Natural killer cell treated with Interleukin-12 subunit alpha and Interleukin-12 subunit beta and Interleukin-15 and Interleukin-18, amount 100 ng/mL, for 72 hours (primary cell): ENCODE results near the gene OSTN. TPM values are rescaled to one million over a fixed set of nuclear protein-coding genes. Genes with fewer than 3 reads are reported as not detected.
"Not testable (repeated sequence)": the region's sequence is repeated elsewhere in the genome, so short reads cannot be mapped to it uniquely, and the experiment has no call there.

Experiments
- ATAC-seq, 2 donors: fragments of 150-1000 bp; cut with Tn5 transposase in 1 of 2; sonication (Bioruptor Pico), chemical (Tn5 transposase) in 1 of 2; 2 replicates each; pipeline ENCODE4 v1.10.0; 2021
- DNase-seq: peaks from one replicate; pipeline ENCODE4 v3.0.0; 2022; ENCODE audit warnings: low spot score
- H3K27ac Mint-ChIP-seq, 2 donors: 1 replicate in 1 of 2; 2 replicates in 1 of 2; pipeline ENCODE4 v1.8.0; 2022; ENCODE audit warnings: mixed read lengths in 2 of 2, mild to moderate bottlenecking in 1 of 2, moderate library complexity in 1 of 2
- H3K27me3 Mint-ChIP-seq, 2 donors: 1 replicate in 1 of 2; 2 replicates in 1 of 2; pipeline ENCODE4 v1.8.0; 2022; ENCODE audit warnings: mixed read lengths in 2 of 2
- H3K36me3 Mint-ChIP-seq: one replicate; pipeline ENCODE4 v1.8.0; 2022; ENCODE audit warnings: mixed read lengths
- H3K4me1 Mint-ChIP-seq, 2 donors: 1 replicate in 1 of 2; 2 replicates in 1 of 2; pipeline ENCODE4 v1.8.0; 2022; ENCODE audit warnings: low read depth in 2 of 2, mixed read lengths in 2 of 2, mild to moderate bottlenecking in 1 of 2
- H3K4me3 Mint-ChIP-seq: one replicate; pipeline ENCODE4 v1.8.0; 2022; ENCODE audit warnings: mixed read lengths
- H3K9me3 Mint-ChIP-seq: 2 replicates; pipeline ENCODE4 v1.8.0; 2022; ENCODE audit warnings: mixed read lengths
- total RNA-seq, 2 donors: library from RNA; stranded (reverse); gene quantifications; one replicate each; pipeline ENCODE4 v1.2.3, GENCODE V29; 2022

The OSTN gene
- total RNA-seq, 2 donors from 2014 or later, result not detected

DNA sequence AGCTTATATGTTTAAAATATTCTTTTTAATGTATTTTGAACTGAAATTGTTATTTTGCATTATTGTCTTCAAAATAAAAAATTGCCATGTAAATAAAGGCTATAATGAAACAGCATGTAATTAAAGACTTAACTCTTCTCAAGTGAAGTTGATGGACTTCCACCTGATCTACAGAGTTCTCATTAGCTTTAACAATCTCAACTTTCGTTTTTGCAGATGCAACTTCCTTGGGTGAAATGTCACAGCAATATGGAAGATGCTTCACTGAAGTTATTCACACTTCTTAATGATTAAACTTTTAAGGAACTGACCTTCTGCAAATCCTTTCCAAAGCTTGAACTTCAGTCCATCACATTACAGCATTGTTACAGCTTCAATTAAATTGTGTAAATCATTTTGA lies 63.6 kb downstream of the OSTN start:
- Mint-ChIP-seq H3K36me3 (no peaks in the 10 kb centered on the region), H3K27me3 (peaks cover 0 to 2% of the 10 kb centered on the region in 2 donors), H3K27ac (no peak overlapping the region), H3K9me3 (peaks cover 7% of the 10 kb centered on the region), H3K4me3 (no peak overlapping the region), H3K4me1 (peaks cover 0 to 3% of the 10 kb centered on the region in 2 donors)
- ATAC-seq, result no peak
- no peak for DNase-seq

DNA sequence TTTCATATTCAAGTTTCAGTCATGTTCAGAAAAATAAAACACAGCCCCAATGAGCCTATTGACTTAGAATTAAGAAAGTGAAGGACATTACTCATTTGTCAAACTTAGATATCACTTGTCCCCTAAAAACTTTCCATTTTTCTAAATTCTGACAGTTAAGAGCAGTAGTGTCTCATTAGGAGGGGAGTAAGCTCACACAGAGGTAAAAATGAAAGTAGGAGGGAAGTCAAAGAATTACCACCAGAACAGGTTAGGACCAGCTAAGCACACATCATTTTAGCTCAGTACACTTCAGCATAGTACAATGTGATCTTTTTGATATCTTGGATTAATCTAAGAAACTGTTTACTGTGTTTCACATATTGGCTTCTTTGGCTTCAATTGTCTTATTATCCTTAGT lies 64.3 kb downstream of the OSTN start:
- H3K4me3 Mint-ChIP-seq, result no peak overlapping the region

DNA sequence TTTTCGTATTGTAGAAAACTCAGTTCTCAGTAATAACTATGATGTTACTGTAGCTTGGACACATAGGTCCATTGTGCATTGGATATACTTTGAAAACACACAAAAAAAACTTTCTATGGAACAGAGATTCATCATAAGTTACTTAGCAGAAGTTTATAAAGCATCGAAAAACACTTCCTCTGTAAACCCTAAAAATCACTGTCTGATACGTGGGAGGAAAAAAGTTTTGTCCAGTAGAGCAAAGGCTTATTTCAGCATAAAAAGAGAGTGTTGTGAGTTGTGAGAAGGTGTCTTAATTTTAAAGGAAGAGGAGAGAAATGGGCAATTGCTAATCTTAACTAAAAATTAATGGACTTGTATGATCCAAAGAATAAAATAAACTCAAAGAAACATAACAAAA lies 64.8 kb downstream of the OSTN start:
- H3K27me3 Mint-ChIP-seq, result peaks cover 0 to 2% of the 10 kb centered on the region in 2 donors
- H3K4me1 Mint-ChIP-seq, result peaks cover 0 to 3% of the 10 kb centered on the region in 2 donors
- no peak for ATAC-seq
- H3K4me3 Mint-ChIP-seq, result no peak overlapping the region
- no peak overlapping the region for H3K27ac Mint-ChIP-seq
- no peaks in the 10 kb centered on the region for H3K36me3 Mint-ChIP-seq
- peaks cover 7% of the 10 kb centered on the region for H3K9me3 Mint-ChIP-seq
- DNase-seq, result no peak

More for the DNA sequence above, 64.3 kb downstream of the OSTN start:
- Mint-ChIP-seq H3K27me3 (peaks cover 0 to 2% of the 10 kb centered on the region in 2 donors), H3K4me1 (peaks cover 0 to 3% of the 10 kb centered on the region in 2 donors), H3K36me3 (no peaks in the 10 kb centered on the region), H3K27ac (no peak overlapping the region), H3K9me3 (peaks cover 7% of the 10 kb centered on the region)
- ATAC-seq (peak in 1 of 2 donors; percentile 51), DNase-seq (no peak)

DNA sequence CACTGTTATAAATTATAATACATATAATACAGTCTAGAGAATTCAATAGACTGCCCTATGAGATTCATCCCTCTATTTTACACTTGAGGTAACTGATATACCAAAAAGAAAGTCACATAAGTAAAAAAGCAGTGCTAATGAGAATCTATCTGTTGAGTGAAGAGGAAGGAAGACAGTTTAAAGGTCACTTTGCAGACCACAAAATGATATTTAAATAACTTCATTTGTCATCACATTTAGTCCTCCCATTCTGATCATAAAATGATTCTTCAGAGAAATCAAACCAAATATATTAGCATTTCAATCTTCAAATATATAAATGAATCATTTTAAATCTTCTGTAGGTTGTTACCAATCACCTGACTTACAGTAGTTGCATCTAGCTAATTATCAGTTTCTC lies 69.7 kb downstream of the OSTN start:
- no peak overlapping the region for H3K27ac Mint-ChIP-seq
- H3K4me1 Mint-ChIP-seq, result peaks cover 0 to 2% of the 10 kb centered on the region in 2 donors
- peaks cover 2 to 8% of the 10 kb centered on the region in 2 donors for H3K27me3 Mint-ChIP-seq
- no peak for DNase-seq
- H3K4me3 Mint-ChIP-seq, result no peak overlapping the region
- ATAC-seq, result no peak
- no peaks in the 10 kb centered on the region for H3K36me3 Mint-ChIP-seq
- H3K9me3 Mint-ChIP-seq, result peaks cover 7% of the 10 kb centered on the region

DNA sequence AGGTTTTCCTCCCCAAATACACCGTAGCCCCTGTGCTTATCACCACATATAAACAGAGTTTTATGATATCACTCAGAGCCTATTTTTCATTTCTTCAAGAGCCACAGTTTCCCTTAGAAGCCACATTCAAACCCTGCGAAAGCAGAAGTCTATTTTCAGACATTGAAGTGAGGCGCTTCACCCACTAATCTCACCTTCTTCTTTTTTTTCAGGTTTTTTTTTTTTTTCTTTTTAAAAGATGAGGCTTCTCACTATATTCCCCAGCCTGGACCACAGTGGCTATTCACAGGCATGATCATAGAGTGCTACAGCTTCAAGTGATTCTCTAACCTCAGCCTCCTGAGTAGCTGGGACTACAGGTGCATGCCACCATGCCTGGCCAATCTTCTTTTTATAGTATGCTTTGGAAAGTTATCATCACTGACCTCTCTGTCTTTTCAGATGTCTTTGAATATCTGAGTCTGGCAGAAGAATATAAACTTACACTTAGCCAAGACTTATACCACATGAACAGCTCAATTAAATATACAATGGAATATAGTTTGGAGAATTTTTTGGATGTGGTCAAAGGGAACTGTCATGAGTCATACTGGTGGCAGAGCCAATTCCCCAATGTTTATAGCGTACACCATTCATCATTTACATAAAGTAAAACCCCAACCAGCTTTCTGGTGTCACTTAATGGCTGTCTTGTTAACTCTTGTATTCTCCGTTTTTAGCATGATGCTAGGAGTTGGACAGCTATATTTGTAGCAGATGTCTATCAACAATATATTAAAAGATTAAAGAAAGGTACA lies 70.4 kb downstream of the OSTN start:
- Mint-ChIP-seq H3K9me3 (peaks cover 4% of the 10 kb centered on the region), H3K27me3 (peaks cover 0 to 8% of the 10 kb centered on the region in 2 donors), H3K27ac (no peak overlapping the region), H3K4me3 (no peak overlapping the region), H3K4me1 (no peaks in the 10 kb centered on the region), H3K36me3 (no peaks in the 10 kb centered on the region)
- DNase-seq (no peak), ATAC-seq (no peak)

DNA sequence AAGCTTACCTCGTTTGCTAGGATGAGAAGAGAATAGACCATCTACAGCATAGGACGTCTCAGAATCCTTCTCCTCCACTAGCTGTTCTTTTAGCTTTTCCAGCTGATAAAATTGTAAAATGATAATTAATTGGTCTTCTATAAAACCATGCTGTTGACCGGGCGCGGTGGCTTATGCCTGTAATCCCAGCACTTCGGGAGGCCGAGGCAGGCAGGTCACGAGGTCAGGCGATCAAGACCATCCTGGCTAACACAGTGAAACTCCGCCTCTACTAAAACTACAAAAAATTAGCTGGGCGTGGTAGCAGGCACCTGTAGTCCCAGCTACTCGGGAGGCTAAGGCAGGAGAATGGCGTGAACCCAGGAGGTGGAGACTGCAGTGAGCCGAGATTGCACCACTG lies 76.2 kb downstream of the OSTN start:
- not testable (repeated sequence) for H3K4me3 Mint-ChIP-seq, H3K9me3 Mint-ChIP-seq, H3K4me1 Mint-ChIP-seq, H3K36me3 Mint-ChIP-seq, H3K27me3 Mint-ChIP-seq, ATAC-seq, DNase-seq, H3K27ac Mint-ChIP-seq

DNA sequence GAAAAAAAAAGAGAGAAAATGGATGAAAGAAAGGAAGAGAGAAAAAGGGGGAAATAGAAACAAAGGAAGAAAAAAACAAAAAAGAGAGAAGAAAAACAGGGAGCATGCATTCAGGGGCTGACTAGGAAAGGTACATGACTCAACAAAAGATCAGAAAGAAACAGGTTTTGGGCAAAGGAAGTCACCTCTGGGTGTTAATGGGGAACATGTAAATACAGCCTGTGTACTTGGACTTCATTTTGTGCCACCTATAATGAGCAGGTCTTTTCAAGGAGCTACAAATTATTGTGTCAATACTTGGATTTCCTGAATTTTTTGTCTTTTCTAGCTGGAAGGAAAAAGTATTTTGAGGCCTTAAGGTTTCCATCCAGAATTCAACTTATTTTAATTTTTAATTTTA lies 76.7 kb downstream of the OSTN start:
- peaks cover 0 to 8% of the 10 kb centered on the region in 2 donors for H3K27me3 Mint-ChIP-seq
- H3K4me3 Mint-ChIP-seq, result no peak overlapping the region
- H3K9me3 Mint-ChIP-seq, result no peaks in the 10 kb centered on the region
- DNase-seq (no peak), ATAC-seq (no peak)
- no peak overlapping the region for H3K27ac Mint-ChIP-seq
- H3K36me3 Mint-ChIP-seq, result no peaks in the 10 kb centered on the region
- H3K4me1 Mint-ChIP-seq, result no peaks in the 10 kb centered on the region

DNA sequence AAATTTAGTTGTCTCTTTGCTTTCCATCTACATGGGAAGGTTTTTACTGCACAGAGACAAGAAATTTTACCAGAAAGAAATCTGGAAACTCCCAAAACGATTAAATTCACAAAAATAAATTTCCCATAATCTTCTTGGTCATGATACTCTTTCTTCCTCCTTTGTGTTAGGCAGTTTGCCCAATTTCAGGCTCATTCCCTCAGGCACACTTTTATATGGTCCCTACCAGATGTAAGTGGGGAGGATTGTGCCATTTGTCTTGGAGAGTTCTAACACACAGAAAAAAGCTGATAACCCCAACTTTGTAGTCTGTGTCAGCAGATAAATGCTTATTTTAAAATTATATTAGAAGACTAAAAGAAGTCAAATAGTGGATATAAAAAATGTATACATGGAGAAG lies 81.1 kb downstream of the OSTN start:
- H3K9me3 Mint-ChIP-seq, result no peaks in the 10 kb centered on the region
- no peaks in the 10 kb centered on the region for H3K36me3 Mint-ChIP-seq
- ATAC-seq (no peak), DNase-seq (no peak)
- peaks cover 0 to 6% of the 10 kb centered on the region in 2 donors for H3K4me1 Mint-ChIP-seq
- no peak overlapping the region for H3K4me3 Mint-ChIP-seq
- no peak overlapping the region for H3K27ac Mint-ChIP-seq
- peaks cover 0 to 6% of the 10 kb centered on the region in 2 donors for H3K27me3 Mint-ChIP-seq

DNA sequence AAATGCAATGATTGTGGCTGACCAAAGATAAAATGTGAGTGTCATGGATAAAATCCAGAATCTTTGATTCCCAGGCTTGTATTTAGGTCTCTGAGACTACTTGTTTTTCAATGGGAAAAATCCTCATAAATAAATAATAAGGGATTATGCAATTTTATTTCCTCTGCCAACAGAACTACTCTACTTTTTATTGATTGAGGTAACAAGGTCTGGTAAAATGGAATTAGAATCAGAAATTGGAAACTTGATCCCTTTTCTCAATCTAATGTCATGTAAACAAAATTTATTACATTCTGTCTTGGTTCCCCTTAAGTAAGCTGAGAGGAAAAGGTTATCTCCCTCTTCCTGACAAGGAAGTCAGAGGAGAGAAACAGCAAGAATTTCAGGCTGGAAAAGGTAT lies 81.8 kb downstream of the OSTN start:
- H3K36me3 Mint-ChIP-seq, result no peaks in the 10 kb centered on the region
- ATAC-seq, result no peak
- no peak overlapping the region for H3K4me3 Mint-ChIP-seq
- H3K27ac Mint-ChIP-seq, result no peak overlapping the region
- no peaks in the 10 kb centered on the region for H3K9me3 Mint-ChIP-seq
- no peak for DNase-seq
- H3K27me3 Mint-ChIP-seq, result peaks cover 0 to 6% of the 10 kb centered on the region in 2 donors
- peaks cover 0 to 6% of the 10 kb centered on the region in 2 donors for H3K4me1 Mint-ChIP-seq

DNA sequence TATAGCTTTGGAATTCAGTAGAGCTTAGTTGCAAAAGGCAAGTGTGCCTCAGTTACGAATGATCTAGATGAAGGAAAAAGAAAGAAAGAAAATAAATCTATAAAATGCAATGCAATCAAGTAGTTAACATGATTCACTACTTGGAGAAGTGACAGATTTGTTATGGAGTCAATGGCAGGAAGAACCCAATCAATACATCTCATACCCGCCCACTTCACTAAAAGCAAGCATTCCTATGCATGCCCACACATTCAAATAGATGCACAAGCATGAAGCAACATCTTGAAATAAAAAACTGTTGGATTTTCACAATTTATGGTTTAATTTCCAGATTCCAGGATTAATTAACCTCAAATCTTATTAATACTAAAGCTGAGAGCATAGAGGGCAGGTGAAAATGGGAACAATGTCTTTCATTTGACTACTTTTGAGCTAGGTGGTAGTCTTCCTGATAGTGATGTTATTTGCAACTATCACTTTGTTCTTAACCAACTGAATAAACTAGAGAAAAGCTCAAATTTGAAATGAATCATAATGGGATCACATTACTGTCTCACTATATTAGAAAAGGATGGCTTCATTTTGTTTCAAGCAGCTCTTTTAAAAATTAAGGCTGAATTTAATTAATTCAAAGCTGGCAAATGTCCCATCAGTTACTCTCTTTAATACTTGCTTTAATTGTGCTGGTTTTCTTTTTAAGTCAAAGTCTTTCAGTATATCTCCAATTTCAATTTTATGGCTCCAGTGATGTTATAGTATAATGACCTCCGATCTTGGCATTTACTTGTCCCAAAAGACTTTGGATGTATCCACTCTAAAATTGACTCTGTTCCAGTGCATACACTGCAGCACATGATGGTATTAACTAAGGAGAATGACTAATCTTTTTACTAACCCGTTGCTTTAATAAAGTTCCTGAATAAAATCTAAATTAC lies 83.5 kb downstream of the OSTN start:
- peak overlapping the region; percentile 11 for H3K4me3 Mint-ChIP-seq
- DNase-seq (no peak), ATAC-seq (no peak)
- H3K27ac Mint-ChIP-seq, result no peak overlapping the region
- no peaks in the 10 kb centered on the region for H3K36me3 Mint-ChIP-seq
- H3K27me3 Mint-ChIP-seq, result peaks cover 0 to 13% of the 10 kb centered on the region in 2 donors
- peaks cover 0 to 6% of the 10 kb centered on the region in 2 donors for H3K4me1 Mint-ChIP-seq
- no peaks in the 10 kb centered on the region for H3K9me3 Mint-ChIP-seq

DNA sequence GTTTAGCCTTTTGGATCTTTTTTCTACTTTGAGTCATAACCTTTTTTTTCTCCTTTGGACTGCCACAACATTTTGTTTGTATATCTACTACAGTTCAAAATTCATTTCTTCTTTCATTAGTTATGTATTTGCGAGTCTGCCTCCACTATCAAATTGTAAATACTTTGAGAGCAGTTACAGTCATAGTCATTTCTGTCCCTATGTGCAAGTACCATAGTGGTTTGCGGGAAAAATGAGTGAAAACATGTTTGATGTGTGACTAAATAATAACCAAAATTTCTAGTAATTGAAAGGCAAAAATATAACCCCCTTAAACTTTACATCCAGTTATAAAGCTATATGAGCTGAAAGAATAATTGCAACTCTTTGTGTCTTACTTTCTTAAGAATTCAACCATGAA lies 84.4 kb downstream of the OSTN start:
- H3K27ac Mint-ChIP-seq, result no peak overlapping the region
- DNase-seq (no peak), ATAC-seq (no peak)
- no peaks in the 10 kb centered on the region for H3K9me3 Mint-ChIP-seq
- H3K36me3 Mint-ChIP-seq, result no peaks in the 10 kb centered on the region
- H3K27me3 Mint-ChIP-seq, result peaks cover 0 to 13% of the 10 kb centered on the region in 2 donors
- peak overlapping the region; percentile 11 for H3K4me3 Mint-ChIP-seq
- H3K4me1 Mint-ChIP-seq, result peaks cover 0 to 6% of the 10 kb centered on the region in 2 donors

DNA sequence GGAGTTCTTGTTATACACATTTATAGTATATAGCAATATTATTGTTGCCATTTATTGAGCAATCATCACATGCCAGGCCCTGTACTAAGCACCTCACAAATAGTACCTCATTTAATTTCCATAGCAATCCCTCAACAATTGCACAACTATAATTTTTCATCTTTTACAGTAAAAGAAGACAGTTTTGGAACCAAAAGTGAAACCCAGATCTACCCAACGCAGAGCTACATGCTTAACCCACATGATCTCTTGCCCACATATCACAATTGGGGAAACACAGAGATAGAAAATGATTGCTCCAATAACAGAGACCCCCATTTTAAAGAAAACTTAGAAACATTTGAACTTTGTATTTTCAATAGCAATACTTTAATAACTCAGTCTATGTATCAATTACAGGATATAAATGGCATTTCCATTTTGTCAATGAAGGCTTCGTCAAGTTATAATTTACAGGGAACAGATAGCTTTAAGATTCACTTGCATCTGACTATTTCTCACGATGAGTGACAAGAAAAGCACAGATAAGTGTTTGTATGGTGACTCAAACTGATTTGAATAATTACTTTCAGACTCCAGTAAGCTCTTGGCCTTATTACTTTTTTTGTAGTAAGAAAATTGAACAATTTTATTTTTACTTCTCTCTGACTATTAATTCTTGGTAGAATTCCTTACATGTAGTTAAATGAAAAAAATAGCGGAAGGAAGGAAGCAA lies 91.4 kb downstream of the OSTN start:
- Mint-ChIP-seq H3K27ac (peak overlapping the region in 1 of 2 donors; percentile 19), H3K4me3 (peak overlapping the region; percentile 34), H3K9me3 (no peaks in the 10 kb centered on the region), H3K27me3 (peaks cover 0 to 7% of the 10 kb centered on the region in 2 donors), H3K36me3 (no peaks in the 10 kb centered on the region), H3K4me1 (peaks cover 0 to 6% of the 10 kb centered on the region in 2 donors)
- ATAC-seq (peak in 1 of 2 donors; percentile 38), DNase-seq (no peak)

DNA sequence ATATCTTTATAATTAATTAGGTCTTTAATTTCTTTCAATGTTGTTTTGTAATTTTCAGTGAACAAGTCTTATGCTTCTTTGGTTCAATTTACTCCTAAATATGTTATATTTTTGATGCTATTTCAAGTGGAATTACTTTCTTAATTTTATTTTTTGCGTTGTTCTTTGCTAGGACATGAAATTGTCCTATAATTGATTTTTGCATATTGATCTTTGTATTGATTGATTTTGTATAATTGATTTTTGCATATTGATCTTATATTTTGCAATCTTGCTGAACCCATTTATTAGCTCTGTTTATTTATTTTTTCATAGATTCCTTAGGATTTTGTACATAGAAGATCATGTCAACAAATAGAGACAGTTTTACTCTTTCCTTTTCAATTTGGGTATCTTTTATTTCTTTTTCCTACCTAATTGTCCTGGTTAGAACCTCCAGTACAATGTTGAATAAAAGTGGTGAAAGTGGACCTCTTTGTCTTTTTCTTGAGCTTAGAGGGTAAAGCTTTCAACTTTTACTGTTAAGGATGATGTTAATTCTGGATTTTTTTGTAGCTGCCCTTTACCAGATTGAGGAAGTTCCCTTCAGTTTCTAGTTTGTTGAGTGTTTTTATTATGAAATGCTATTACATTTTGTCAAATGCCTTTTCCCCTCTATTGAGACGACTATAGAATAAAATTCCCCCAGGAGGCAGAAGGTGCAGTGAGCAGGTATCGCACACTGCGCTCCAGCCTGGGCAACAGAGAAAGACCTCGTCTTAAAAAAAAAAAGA lies 93.4 kb downstream of the OSTN start:
- Mint-ChIP-seq H3K36me3 (no peaks in the 10 kb centered on the region), H3K27ac (no peak overlapping the region), H3K4me3 (no peak overlapping the region), H3K9me3 (no peaks in the 10 kb centered on the region), H3K4me1 (peaks cover 0 to 6% of the 10 kb centered on the region in 2 donors), H3K27me3 (peaks cover 0 to 2% of the 10 kb centered on the region in 2 donors)
- ATAC-seq (no peak), DNase-seq (no peak)
